Tibial nerve (tissue), 4 donors: ENCODE results near the gene RPL14. TPM values are rescaled to one million over a fixed set of nuclear protein-coding genes. Genes with fewer than 3 reads are reported as not detected.

Experiments used
- DNase-seq, 2 donors: peaks; one replicate each; pipeline ENCODE4 v3.0.0-alpha.2; 2019; ENCODE audit warnings: low spot score in 2 of 2
- H3K27ac ChIP-seq, 4 donors: fragments of 200-600 bp; sonication (generic) in 3 of 4; one replicate each; pipeline ENCODE4 v1.5.1; 2017 to 2019; ENCODE audit warnings: mild to moderate bottlenecking in 1 of 4
- H3K27me3 ChIP-seq, 2 donors: fragments of 200-600 bp; sonication (generic) in 1 of 2; one replicate each; pipeline versions ENCODE4 v1.5.1 to v1.6.0; 2017 to 2019
- H3K36me3 ChIP-seq, 3 donors: fragments of 200-600 bp; sonication (generic); one replicate each; pipeline ENCODE4 v1.5.1; 2018 to 2019
- H3K4me1 ChIP-seq, 4 donors: fragments of 200-600 bp; sonication (generic) in 3 of 4; one replicate each; pipeline ENCODE4 v1.5.1; 2017 to 2019
- H3K4me3 ChIP-seq, 4 donors: fragments of 200-600 bp; sonication (generic) in 3 of 4; one replicate each; pipeline ENCODE4 v1.5.1; 2017 to 2019; ENCODE audit warnings: mild to moderate bottlenecking in 1 of 4, moderate library complexity in 1 of 4
- H3K9me3 ChIP-seq, 4 donors: fragments of 200-600 bp; sonication (generic) in 3 of 4; one replicate each; pipeline ENCODE4 v1.5.1; 2017 to 2019
- CTCF ChIP-seq, 5 experiments: fragments of 200-600 bp in 3 of 5; fragments of 450-650 bp in 2 of 5; sonication (generic) in 3 of 5; IDR thresholded peaks; one replicate each; pipeline ENCODE4 v1.5.1; 2016 to 2019; ENCODE audit warnings: antibody characterized with exemption in 5 of 5, mild to moderate bottlenecking in 3 of 5, moderate library complexity in 2 of 5
- EP300 ChIP-seq, 2 donors: sonication (generic); formaldehyde crosslinking; IDR thresholded peaks; one replicate each; pipeline ENCODE4 v1.6.1; 2017; ENCODE audit warnings: antibody characterized with exemption in 2 of 2, mild to moderate bottlenecking in 1 of 2
- POLR2A ChIP-seq, 2 donors: fragments of 450-650 bp; IDR thresholded peaks; one replicate each; pipeline ENCODE4 v1.6.1; 2017; ENCODE audit warnings: antibody characterized with exemption in 2 of 2, mild to moderate bottlenecking in 2 of 2, moderate library complexity in 2 of 2
- WGBS, 2 donors: methylation state at CpG; one replicate each; pipeline ENCODE4 v1.1.5; 2018; 5-methylcytosine and 5-hydroxymethylcytosine counted together
- small RNA-seq: library from RNA; depleted of rRNA; stranded (forward); fragments of <200 nt; gene quantifications from one replicate; pipeline ENCODE3, GENCODE V24; 2016
- total RNA-seq, 4 donors: library from RNA; depleted of rRNA; stranded (reverse); fragments of >200 nt; gene quantifications; one replicate each; pipeline ENCODE4 v1.1.0, GENCODE V29; 2016

The RPL14 gene
- total RNA-seq, 4 donors from 2014 or later = 263 to 397 (median 270) TPM

- no peak for TF ChIP-seq EP300 (IDR thresholded peaks at IDR 0.05)
- no peak for TF ChIP-seq POLR2A (IDR thresholded peaks at IDR 0.05)
- no peak for TF ChIP-seq CTCF (IDR thresholded peaks at IDR 0.05)
- no peak for DNase-seq
- peaks cover 0 to 62% (median 4%) of the 10 kb centered on the region in 3 donors for H3K36me3 ChIP-seq
- H3K27ac ChIP-seq = no peak overlapping the region
- no peaks in the 10 kb centered on the region for H3K9me3 ChIP-seq
- WGBS, 2 donors = 48 to 62% methylated on average over 5 of the region's 5 CpGs
- no peaks in the 10 kb centered on the region for H3K27me3 ChIP-seq
- no peak overlapping the region for H3K4me3 ChIP-seq
- no peaks in the 10 kb centered on the region for H3K4me1 ChIP-seq
Observed at GRCh38 chr3:40516201-40516600, 59.1 kb downstream of the RPL14 start.

- 91 to 95% methylated on average over 1 of the region's 1 CpG for WGBS, 2 donors
- Histone ChIP-seq H3K27me3 (no peaks in the 10 kb centered on the region), H3K4me3 (no peak overlapping the region), H3K9me3 (no peaks in the 10 kb centered on the region), H3K36me3 (peaks cover 0 to 45% (median 0%) of the 10 kb centered on the region in 3 donors), H3K27ac (no peak overlapping the region), H3K4me1 (no peaks in the 10 kb centered on the region)
- no peak for DNase-seq
- TF ChIP-seq EP300 (IDR thresholded peaks at IDR 0.05) = no peak
- no peak for TF ChIP-seq POLR2A (IDR thresholded peaks at IDR 0.05)
- TF ChIP-seq CTCF (IDR thresholded peaks at IDR 0.05) = no peak
Observed at GRCh38 chr3:40518067-40518466, 60.9 kb downstream of the RPL14 start.

Small RNAs within 50 kb of the gene (small RNA-seq; reads per million reads assigned to genes)
- not detected for gene RNU5B-2P

Other genes starting within 250 kb of the RPL14 start
- 10 to 100 TPM; 24.0 to 36.9 (median 30.1) TPM for gene EIF1B, start 147.6 kb upstream of the RPL14 start, total RNA-seq
- gene ENTPD3, start 70.2 kb upstream of the RPL14 start, total RNA-seq = under 1 TPM; 0.22 to 0.60 (median 0.41) TPM
- 1 to 10 TPM; 3.9 to 8.1 (median 4.6) TPM for gene ZNF619, start 19.8 kb downstream of the RPL14 start, total RNA-seq
- 1 to 10 TPM; 1.2 to 3.3 (median 2.2) TPM for gene ZNF620, start 48.7 kb downstream of the RPL14 start, total RNA-seq
- gene ZNF621, start 67.6 kb downstream of the RPL14 start, total RNA-seq = 10 to 100 TPM; 18.8 to 30.8 (median 25.6) TPM